LoVo (cell line): ENCODE measurements around the gene DGUOK.

Experiments used
- DNase-seq: peaks from one replicate; pipeline ENCODE4 v3.0.0-alpha.2; 2016; ENCODE audit warnings: low spot score

The DGUOK gene

GRCh38 chr2:73998451-73998850, 71.8 kb downstream of the DGUOK start:
- DNase-seq, result no peak

- DNase-seq, result no peak
Observed at GRCh38 chr2:73998933-73999332, 72.3 kb downstream of the DGUOK start.

GRCh38 chr2:73999881-74000597, 73.4 kb downstream of the DGUOK start:
- no peak for DNase-seq

GRCh38 chr2:74000666-74001065, 74.0 kb downstream of the DGUOK start:
- DNase-seq, result no peak

- no peak for DNase-seq
Observed at GRCh38 chr2:74001121-74001520, 74.4 kb downstream of the DGUOK start.

- DNase-seq, result no peak
Observed at GRCh38 chr2:74001781-74002504, 75.3 kb downstream of the DGUOK start.

- DNase-seq, result no peak
Observed at GRCh38 chr2:74002505-74003421, 76.1 kb downstream of the DGUOK start.

GRCh38 chr2:74003494-74004211, 77.0 kb downstream of the DGUOK start:
- no peak for DNase-seq

- no peak for DNase-seq
Observed at GRCh38 chr2:74004212-74005182, 77.8 kb downstream of the DGUOK start.

GRCh38 chr2:74005786-74006185, 79.1 kb downstream of the DGUOK start:
- no peak for DNase-seq

GRCh38 chr2:74006459-74006858, 79.8 kb downstream of the DGUOK start:
- no peak for DNase-seq

- no peak for DNase-seq
Observed at GRCh38 chr2:74007121-74007520, 80.4 kb downstream of the DGUOK start.

- DNase-seq, result no peak
Observed at GRCh38 chr2:74007711-74008110, 81.0 kb downstream of the DGUOK start.
